Choroid plexus epithelial cell (primary cell): ENCODE results near the gene PAIP2.

Experiments
- DNase-seq: peaks from one replicate; pipeline ENCODE4 v3.0.0-alpha.2; 2010; ENCODE audit warnings: low read depth
- H3K4me3 ChIP-seq: 2 replicates; pipeline ENCODE4 v1.5.1; 2011; ENCODE audit warnings: low read depth, mild to moderate bottlenecking, control low read depth, low read length, moderate library complexity
- CTCF ChIP-seq: conservative IDR thresholded peaks from 2 replicates; pipeline ENCODE4 v1.5.1; 2011; ENCODE audit warnings: low read depth, mild to moderate bottlenecking, control low read depth, inconsistent platforms, low read length, moderate library complexity

Gene PAIP2

GRCh38 chr5:139399501-139400121 is 58.0 kb downstream of the PAIP2 start:
- H3K4me3 ChIP-seq = no peak overlapping the region
- DNase-seq = no peak
- TF ChIP-seq CTCF = no peak

- H3K4me3 ChIP-seq = no peak overlapping the region
- DNase-seq = no peak
- TF ChIP-seq CTCF = no peak
Measured at GRCh38 chr5:139401546-139401945, 59.9 kb downstream of the PAIP2 start.

- no peak overlapping the region for H3K4me3 ChIP-seq
- DNase-seq = no peak
- peak; percentile 65 for TF ChIP-seq CTCF
Measured at GRCh38 chr5:139402561-139403158, 61.0 kb downstream of the PAIP2 start.

GRCh38 chr5:139403418-139403786 is 61.7 kb downstream of the PAIP2 start:
- TF ChIP-seq CTCF = no peak
- peak overlapping the region; percentile 71 for H3K4me3 ChIP-seq
- DNase-seq = no peak

- TF ChIP-seq CTCF = no peak
- peak within 1 kb of the TSS; percentile 71 for H3K4me3 ChIP-seq
- peak; percentile 99 for DNase-seq
Measured at GRCh38 chr5:139403787-139404483, 62.3 kb downstream of the PAIP2 start, which contains the start of gene SPATA24. Gene SPATA24, minus strand, starts transcription at chr5:139404089. Its CDS starts 29 bp downstream, at chr5:139404060.

- no peak for TF ChIP-seq CTCF
- H3K4me3 ChIP-seq = no peak overlapping the region
- DNase-seq = no peak
Measured at GRCh38 chr5:139404484-139404840, 62.8 kb downstream of the PAIP2 start.
